ENCODE results near the gene IFT43.
"Not testable (repeated sequence)": the region's sequence is repeated elsewhere in the genome, so short reads cannot be mapped to it uniquely, and the experiment has no call there.

Gene IFT43

GRCh38 chr14:75981426-75982265 lies 3.9 kb upstream of the IFT43 start, which contains the start of gene TGFB3:
Gene TGFB3 (minus strand): TSS chr14:75981995. CDS start chr14:75980893, 1,102 bp downstream.
- no peak for FAIRE-seq

- FAIRE-seq: no peak
Measured at GRCh38 chr14:75982266-75983018, 3.1 kb upstream of the IFT43 start.

DNA sequence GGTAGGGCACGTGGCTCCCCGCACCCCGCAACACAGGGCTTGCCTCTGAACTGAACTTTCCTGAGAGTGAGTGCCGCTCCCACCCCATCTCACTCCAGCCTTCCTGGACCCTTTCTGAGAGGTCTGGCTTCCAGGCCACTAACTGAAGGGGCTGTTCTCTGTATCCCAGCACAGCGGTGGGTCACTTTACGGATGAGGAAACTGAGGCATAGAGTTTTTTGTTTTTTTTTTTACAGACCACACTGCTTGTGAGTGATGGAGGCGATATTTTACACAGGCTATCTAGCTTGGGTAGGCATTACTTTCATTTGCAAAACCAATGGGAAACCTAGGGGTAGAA lies 2.6 kb upstream of the IFT43 start:
- no peak for FAIRE-seq

- FAIRE-seq: no peak
Measured at GRCh38 chr14:75984674-75985073, 889 bp upstream of the IFT43 start.

DNA sequence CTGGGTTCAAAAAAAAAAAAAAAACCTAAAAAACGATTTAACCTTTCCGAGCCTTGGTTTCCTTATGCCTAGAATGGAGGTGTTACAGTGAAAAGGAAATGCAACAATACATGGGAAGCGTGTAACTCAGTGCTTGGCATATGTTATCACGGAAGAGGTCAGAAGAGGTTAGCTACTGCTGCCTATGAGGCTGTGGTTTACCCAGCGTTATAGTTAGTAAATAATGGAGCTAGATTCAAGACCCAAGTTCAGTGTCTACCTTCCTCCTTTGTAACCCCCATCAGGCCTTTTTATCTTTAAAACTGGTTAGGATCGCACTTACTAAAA lies 839 bp downstream of the IFT43 start:
- FAIRE-seq: no peak

GRCh38 chr14:75987201-75987970 lies 1.8 kb downstream of the IFT43 start:
- FAIRE-seq: no peak

DNA sequence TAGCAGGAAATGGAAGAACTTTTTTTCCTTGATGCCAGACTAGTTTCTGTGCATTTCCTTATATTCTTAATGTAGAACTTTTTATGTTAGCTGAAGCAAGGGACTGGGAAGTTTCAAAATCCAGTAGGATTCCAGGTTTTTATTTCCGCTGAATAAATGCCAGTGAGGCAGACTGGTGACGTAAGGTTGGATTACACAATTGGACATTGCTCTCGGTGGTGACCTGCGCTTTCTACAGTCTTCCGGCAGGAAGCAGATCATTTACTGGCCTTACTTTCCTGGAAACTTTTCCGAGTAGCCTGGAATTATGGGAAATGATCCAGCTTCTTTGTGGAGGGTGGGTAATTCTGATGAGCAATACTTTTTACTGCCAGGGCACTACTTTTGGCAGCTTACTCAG lies 3.6 kb downstream of the IFT43 start:
- no peak for FAIRE-seq

GRCh38 chr14:75990297-75990696 lies 4.7 kb downstream of the IFT43 start:
- no peak for FAIRE-seq

GRCh38 chr14:75991753-75992152 lies 6.2 kb downstream of the IFT43 start:
- FAIRE-seq: no peak

GRCh38 chr14:75993567-75994041 lies 8.0 kb downstream of the IFT43 start:
- FAIRE-seq: no peak

- no peak for FAIRE-seq
Measured at GRCh38 chr14:75995372-75996041, 9.9 kb downstream of the IFT43 start.

DNA sequence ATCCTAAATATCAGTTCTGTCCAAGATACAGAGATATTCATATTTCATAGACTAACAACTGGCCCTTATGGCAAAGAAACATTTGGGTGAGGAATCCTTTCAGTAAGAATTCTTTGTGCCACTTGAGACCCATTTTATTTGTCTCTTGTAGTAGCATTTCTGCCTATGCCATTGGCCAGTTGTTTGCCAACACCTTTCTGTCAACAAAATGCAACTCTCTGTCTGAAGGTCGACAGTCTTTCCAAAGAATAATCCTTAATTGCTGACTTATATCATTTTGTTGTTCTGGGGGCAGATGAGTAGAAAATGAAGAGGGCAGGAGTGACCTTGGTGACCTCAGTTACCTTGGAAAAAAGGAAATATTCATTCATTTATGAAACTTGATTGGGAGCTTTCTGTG lies 10.9 kb downstream of the IFT43 start:
- no peak for FAIRE-seq

DNA sequence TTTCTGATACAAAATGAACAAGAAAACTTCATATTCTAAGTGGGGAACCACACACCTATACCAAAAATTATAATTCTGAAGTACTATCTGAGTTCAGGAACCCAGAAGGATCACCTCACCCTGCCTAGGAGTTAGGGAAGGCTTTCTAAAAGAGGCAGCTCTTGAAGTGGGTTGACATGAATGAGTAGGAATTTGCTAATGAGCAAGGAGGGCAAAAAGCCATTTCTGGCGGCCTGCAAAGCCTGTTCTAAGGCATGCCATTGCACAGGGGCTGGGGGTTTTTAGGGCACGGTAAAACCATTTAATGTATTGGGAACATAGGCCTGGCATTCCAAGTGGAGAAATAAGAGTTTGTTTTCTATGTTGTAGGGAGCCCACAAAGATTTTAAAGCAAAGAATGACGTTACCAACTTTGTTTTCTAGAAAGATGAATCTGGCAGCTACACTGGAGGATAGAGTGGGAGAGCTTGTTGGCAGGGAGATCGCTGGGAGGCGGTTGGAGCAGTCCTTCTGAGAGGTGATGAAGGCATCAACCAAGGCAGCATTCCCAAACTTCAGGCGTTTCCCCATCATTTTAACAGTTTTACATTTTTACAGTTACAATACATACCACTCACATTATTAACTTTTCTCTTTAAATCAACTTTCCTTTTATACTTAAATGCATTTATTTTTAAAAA lies 14.1 kb downstream of the IFT43 start:
- no peak for FAIRE-seq

DNA sequence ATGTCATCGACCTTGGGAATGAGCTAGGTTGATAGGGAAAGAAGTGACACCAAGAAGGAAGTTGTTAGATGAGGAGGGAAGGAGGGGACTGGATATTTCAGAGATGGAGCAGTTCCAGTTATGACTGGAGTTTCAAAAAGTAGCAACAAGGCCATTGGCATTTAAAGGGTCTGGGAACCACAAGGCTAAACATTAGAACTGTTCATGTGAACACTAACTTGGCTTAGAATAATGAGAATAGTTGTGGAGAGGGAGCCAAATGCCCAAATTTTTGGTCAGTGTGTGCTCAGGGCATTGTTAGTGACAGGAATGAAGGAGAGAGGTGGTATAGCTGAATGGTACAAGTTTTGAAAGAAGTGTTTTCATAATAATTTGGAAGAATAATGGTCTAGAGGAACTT lies 16.8 kb downstream of the IFT43 start:
- FAIRE-seq: no peak

DNA sequence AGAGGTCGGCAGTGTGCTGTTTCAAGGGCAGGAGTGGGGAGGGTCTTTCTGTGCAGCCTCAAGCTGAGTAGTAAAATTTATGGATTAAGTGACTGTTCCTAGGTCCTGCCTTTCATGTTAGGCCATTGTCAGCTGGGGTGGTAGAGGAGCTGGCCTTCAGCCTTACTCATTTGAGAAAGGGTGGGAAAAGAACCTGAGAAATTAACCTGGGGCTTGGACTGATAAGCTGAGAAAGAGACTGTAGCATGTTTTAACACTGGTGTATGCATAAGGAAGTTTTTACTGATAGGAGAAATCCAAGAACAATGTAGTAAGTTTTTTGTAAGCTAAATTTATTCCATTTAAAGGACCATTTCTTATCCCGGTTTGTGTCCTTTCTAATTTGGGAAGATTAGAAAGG lies 20.7 kb downstream of the IFT43 start:
- FAIRE-seq: no peak

- no peak for FAIRE-seq
Measured at GRCh38 chr14:76007379-76007778, 21.8 kb downstream of the IFT43 start.

- FAIRE-seq: no peak
Measured at GRCh38 chr14:76007852-76008251, 22.3 kb downstream of the IFT43 start.

GRCh38 chr14:76009627-76010026 lies 24.1 kb downstream of the IFT43 start:
- not testable (repeated sequence) for FAIRE-seq

- FAIRE-seq: no peak
Measured at GRCh38 chr14:76011930-76012329, 26.4 kb downstream of the IFT43 start.

DNA sequence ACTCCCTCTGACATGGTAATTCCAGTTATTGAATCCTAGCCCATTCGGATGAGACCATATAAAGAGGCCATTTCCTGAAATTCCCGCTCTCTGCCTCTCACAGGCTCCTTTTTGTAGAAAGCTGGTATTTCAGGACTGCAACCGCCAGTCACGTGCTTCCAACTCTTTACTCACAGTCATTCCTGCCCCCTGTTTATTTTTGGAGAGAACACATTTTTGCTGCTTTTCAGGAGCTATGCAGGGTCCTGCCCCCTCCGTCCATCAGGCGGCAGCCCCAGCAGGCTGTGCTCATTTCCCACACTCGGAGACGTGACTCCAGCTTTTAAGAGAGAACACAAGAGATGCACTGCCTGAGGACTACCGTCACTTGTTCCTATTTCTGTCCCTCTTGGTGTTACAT lies 26.8 kb downstream of the IFT43 start:
- FAIRE-seq: no peak

GRCh38 chr14:76015191-76015590 lies 29.6 kb downstream of the IFT43 start:
- FAIRE-seq: no peak

DNA sequence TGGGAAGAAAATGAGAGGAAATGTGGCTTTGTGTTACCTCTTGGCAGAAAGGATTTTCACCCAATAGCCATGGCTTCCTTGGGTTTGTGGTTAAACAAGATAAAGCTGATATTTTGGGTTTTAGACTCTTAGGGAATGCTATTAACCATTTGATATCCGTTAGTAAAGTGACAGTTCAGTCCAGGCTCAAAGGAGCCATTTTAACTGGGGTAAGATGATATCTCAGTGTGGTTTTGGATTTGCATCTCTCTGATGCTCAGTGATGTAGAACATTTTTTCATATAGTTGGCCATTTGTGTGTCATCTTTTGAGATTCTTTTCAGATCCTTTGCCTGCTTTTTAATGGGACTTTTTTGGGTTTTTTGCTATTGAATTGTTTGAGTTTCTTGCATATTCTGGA lies 30.1 kb downstream of the IFT43 start:
- no peak for FAIRE-seq

All from A204.1 (cell line).